ENCODE results near the gene RAMAC. TPM values are rescaled to one million over a fixed set of nuclear protein-coding genes. Genes with fewer than 3 reads are reported as not detected.

Gene RAMAC
- total RNA-seq, 2 experiments from 2014 or later, result 24.4 to 25.9 TPM

Other genes with a start within 250 kb of the RAMAC start
- not detected for gene FSD2, start 180.1 kb upstream of the RAMAC start, total RNA-seq
- 10 to 100 TPM; 18.1 to 18.2 TPM for gene WHAMM, start 176.6 kb upstream of the RAMAC start, total RNA-seq
- 1 to 10 TPM; 6.3 to 6.6 TPM for gene HOMER2, start 33.5 kb upstream of the RAMAC start, total RNA-seq
- gene C15orf40, start 25.4 kb downstream of the RAMAC start, total RNA-seq, result 10 to 100 TPM; 28.5 to 35.4 TPM
- 10 to 100 TPM; 56.3 to 59.2 TPM for gene BTBD1, start 81.0 kb downstream of the RAMAC start, total RNA-seq
- 10 to 100 TPM; 14.3 to 16.3 TPM for gene TM6SF1, start 121.4 kb downstream of the RAMAC start, total RNA-seq
- gene HDGFL3, start 221.6 kb downstream of the RAMAC start, total RNA-seq, result 10 to 100 TPM; 26.6 to 29.0 TPM

All from activated naive CD8-positive, alpha-beta T cell treated with anti-CD3 and anti-CD28 coated beads, Interleukin-2, amount 10 ng/mL, durations not matched to agents 7 days and 5 days (primary cell).